WERI-Rb-1 (cell line): ENCODE results near the gene LSR.

Experiments used
- DNase-seq: peaks from one replicate; pipeline ENCODE4 v3.0.0-alpha.2; 2020
- H3K27ac ChIP-seq: fragments of 250-450 bp; sonication (Bioruptor Pico); 2 replicates; pipeline ENCODE4 v1.5.1; 2020; ENCODE audit warnings: mild to moderate bottlenecking, moderate library complexity
- H3K27me3 ChIP-seq: fragments of 250-450 bp; sonication (Bioruptor Pico); 2 replicates; pipeline ENCODE4 v1.5.1; 2021; ENCODE audit warnings: mild to moderate bottlenecking, low read depth, moderate library complexity; ENCODE audit not compliant: insufficient read depth, severe bottlenecking
- H3K36me3 ChIP-seq: fragments of 250-450 bp; sonication (Bioruptor Pico); 2 replicates; pipeline ENCODE4 v1.5.1; 2020; ENCODE audit warnings: mild to moderate bottlenecking, moderate library complexity
- H3K4me3 ChIP-seq: 2 replicates; pipeline ENCODE4 v1.5.1; 2011; ENCODE audit warnings: low read depth, mild to moderate bottlenecking, control low read depth, low read length
- H3K9me3 ChIP-seq: fragments of 250-450 bp; sonication (Bioruptor Pico); 2 replicates; pipeline ENCODE4 v1.5.1; 2021; ENCODE audit warnings: mild to moderate bottlenecking, moderate library complexity; ENCODE audit not compliant: severe bottlenecking
- TF ChIP-seq, protein P1 (sequence below): IDR thresholded peaks from 2 replicates; pipeline ENCODE4 v1.5.1; 2011; ENCODE audit warnings: low read depth, mild to moderate bottlenecking, control low read depth, inconsistent platforms, low read length

The LSR gene

DNA sequence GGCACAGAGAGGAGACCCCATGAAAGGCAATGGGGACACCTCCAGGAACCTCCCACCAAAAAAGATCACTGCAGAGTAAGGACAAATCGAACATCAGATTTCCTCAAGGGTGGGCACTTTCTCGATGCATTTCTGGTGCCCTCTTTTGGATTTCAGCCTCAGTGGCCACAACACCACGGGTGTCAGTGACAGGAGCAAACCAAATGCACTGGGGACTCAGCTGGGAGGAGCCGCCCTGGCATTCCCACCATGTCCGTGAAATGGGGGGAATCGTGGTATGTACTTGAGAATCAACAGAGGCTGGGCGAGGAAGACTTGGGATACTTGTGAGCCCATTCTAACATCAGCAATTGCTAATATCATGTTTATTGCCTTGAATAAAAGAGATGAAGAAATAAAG lies 36.6 kb upstream of the LSR start:
- TF ChIP-seq, protein P1, sequence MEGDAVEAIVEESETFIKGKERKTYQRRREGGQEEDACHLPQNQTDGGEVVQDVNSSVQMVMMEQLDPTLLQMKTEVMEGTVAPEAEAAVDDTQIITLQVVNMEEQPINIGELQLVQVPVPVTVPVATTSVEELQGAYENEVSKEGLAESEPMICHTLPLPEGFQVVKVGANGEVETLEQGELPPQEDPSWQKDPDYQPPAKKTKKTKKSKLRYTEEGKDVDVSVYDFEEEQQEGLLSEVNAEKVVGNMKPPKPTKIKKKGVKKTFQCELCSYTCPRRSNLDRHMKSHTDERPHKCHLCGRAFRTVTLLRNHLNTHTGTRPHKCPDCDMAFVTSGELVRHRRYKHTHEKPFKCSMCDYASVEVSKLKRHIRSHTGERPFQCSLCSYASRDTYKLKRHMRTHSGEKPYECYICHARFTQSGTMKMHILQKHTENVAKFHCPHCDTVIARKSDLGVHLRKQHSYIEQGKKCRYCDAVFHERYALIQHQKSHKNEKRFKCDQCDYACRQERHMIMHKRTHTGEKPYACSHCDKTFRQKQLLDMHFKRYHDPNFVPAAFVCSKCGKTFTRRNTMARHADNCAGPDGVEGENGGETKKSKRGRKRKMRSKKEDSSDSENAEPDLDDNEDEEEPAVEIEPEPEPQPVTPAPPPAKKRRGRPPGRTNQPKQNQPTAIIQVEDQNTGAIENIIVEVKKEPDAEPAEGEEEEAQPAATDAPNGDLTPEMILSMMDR: no peak
- Histone ChIP-seq H3K27ac (no peak overlapping the region), H3K27me3 (no peaks in the 10 kb centered on the region), H3K4me3 (no peak overlapping the region), H3K9me3 (no peaks in the 10 kb centered on the region), H3K36me3 (no peaks in the 10 kb centered on the region)
- DNase-seq: no peak

DNA sequence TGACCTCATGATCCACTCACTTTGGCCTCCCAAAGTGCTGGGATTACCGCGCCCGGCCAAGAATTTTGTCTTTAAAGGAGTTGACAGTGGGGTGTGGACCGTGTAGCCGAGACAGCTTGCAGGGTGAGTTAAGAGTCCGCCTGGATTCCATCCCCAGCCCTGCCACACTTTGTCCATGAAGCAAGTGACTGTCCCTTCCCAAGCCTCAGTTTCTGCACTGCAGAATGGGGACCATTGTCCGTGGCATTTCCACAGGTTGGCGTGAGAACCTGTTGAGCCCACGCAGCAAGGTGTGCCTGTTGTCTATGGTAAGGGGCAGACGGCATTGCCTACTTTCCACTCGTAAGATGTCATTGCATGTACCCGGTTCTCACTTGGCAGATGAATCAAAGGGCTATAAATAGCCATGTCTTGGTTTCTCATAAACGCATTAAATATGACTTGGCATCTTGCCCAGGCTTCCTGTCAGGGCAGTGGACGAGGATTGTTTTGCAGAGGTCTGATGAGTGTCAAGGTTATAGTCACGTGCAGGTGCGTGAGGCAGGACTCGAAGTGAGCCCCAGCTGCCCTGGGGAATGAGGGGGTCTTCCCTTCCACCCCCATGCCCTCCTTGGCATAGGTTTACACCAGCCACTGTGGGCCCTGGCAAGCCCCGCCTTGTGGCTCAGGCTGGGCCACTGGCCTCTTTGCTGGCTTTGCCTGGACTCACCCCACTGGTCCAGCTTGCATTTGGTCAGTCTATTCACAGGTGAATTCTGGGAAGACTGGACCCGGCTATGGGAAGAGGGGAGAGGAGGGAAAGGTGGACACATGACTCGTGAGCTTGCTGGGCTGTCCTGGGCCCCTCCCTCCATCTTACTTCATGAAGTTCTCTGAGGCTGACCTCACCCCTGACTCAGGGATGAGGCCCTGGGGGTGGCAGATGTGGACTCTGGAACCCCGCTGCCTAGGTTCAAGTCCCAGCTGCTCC lies 34.9 kb upstream of the LSR start:
- H3K27me3 ChIP-seq: no peaks in the 10 kb centered on the region
- TF ChIP-seq, protein P1: no peak
- H3K9me3 ChIP-seq: peaks cover 3% of the 10 kb centered on the region
- no peak overlapping the region for H3K27ac ChIP-seq
- H3K4me3 ChIP-seq: no peak overlapping the region
- no peak for DNase-seq
- no peaks in the 10 kb centered on the region for H3K36me3 ChIP-seq

DNA sequence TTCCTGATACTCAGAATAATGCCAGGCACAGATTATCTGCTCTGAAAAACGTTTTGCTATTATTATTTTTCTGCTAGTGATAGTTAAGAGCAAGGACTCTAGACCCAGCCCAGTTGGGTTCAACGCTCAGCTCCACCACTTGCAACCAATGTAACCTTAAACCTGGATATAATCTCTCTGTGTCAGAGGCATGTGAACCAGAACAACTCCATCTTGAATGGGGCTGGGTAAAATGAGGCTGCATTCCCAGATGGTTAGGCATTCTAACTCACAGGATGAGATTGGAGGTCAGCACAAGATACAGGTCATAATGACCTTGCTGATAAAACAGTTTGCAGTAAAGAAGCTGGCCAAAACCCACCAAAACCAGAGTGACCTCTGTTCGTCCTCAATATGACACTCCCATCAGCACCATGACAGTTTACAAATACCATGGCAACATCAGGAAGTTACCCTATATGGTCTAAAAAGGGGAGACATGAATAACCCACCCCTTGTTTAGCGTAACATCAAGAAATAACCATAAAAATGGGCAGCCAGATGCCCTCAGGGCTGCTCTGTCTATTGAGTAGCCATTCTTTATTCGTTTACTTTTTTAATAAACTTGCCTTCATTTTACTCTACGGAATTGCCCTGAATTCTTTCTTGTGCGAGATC lies 33.9 kb upstream of the LSR start:
- peaks cover 7% of the 10 kb centered on the region for H3K9me3 ChIP-seq
- no peaks in the 10 kb centered on the region for H3K36me3 ChIP-seq
- H3K4me3 ChIP-seq: no peak overlapping the region
- H3K27ac ChIP-seq: no peak overlapping the region
- no peak for DNase-seq
- no peaks in the 10 kb centered on the region for H3K27me3 ChIP-seq
- TF ChIP-seq, protein P1: no peak

DNA sequence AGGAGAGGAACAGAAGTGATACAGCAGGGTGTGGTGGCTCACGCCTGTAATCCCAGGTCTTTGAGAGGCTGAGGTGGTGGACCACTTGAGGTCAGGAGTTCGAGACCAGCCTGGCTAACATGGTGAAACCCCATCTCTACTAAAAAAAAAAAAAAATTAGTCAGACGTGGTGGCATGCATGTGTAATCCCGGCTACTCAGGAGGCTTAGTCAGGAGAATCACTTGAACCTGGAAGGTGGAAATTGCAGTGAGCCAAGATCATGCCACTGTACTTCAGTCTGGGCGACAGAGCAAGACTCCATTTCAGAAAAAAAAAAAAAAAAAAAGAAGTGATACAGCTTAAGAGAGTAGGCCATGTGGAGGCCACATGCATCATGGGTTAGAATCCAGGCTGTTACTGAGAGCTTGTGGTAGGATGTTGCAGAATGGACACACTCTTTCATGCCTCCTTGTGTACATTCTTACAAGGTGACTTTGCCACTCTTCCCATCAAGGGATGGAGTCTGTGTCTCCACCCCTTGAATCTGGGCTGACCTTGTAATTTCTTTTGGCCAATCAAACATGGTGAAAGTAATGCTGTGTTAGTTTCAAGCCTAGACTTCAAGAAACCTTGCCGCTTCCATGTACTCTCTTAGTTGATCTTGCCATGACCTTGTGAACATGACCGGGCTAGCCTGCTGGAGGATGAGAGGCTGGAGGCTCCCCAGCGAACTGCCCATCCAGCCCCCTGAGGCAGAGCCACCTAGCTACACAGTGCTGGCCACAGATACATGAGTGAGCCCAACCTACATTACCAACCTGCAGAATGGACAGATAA lies 32.6 kb upstream of the LSR start:
- Histone ChIP-seq H3K27ac (no peak overlapping the region), H3K4me3 (no peak overlapping the region), H3K27me3 (no peaks in the 10 kb centered on the region), H3K36me3 (no peaks in the 10 kb centered on the region), H3K9me3 (peaks cover 10% of the 10 kb centered on the region)
- TF ChIP-seq, protein P1: no peak
- no peak for DNase-seq

DNA sequence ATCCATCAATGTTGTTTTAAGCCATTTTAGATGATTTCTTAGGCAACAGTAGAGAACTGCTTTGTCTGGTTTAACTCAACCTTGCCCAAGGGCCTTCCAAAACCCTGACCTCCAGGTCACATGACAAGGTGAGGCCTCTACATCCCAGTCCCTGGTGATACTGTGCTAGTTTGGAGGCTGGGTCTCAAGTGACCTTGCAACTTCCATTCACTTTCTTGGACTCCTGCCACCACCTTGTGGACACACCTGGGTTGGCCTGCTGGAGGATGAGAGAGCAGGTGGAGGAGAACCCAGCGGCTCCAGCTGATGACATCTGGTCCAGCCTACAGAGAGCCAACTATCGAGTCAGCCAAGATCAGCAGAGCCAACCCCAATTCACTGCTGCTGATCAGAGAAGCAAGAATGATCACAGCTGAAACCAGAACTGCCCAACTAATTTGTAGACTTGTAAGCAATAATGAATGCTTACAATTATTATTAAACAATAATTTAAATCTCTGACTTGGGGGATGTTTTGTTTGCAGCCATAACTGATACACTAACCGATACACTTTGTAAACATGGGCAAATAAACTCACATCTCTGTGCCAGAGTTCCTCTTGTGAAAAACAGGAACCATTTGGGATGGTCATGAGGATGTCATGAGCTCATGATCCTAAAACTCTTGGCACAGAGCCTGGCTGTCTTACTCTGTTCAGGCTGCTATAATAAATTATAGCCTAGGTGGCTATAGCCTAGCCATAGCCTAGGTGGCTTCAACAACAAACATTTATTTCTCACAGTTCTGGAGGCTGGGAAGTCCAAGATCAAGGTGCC lies 31.8 kb upstream of the LSR start:
- TF ChIP-seq, protein P1: peak; percentile 52
- Histone ChIP-seq H3K36me3 (no peaks in the 10 kb centered on the region), H3K9me3 (peaks cover 10% of the 10 kb centered on the region), H3K27me3 (no peaks in the 10 kb centered on the region), H3K4me3 (no peak overlapping the region), H3K27ac (no peak overlapping the region)
- peak; percentile 31 for DNase-seq
